Progenitor cell of endocrine pancreas (in vitro differentiated cells): Measurements from ENCODE around the gene DHODH. TPM values are rescaled to one million over a fixed set of nuclear protein-coding genes. Genes with fewer than 3 reads are reported as not detected.
"Not testable (repeated sequence)": the region's sequence is repeated elsewhere in the genome, so short reads cannot be mapped to it uniquely, and the experiment has no call there.

Experiments used
- DNase-seq: peaks from one replicate; pipeline ENCODE4 v3.0.0; 2021; ENCODE audit warnings: low spot score; ENCODE audit not compliant: unreplicated experiment
- H3K27ac Mint-ChIP-seq: 2 replicates; pipeline ENCODE4 v1.8.0; 2021; ENCODE audit warnings: mild to moderate bottlenecking, moderate library complexity, mixed read lengths
- H3K27me3 Mint-ChIP-seq: 2 replicates; pipeline ENCODE4 v1.8.0; 2021; ENCODE audit warnings: mixed read lengths
- H3K36me3 Mint-ChIP-seq: 2 replicates; pipeline ENCODE4 v1.8.0; 2022; ENCODE audit warnings: mixed read lengths; ENCODE audit not compliant: insufficient read depth
- H3K4me1 Mint-ChIP-seq: 2 replicates; pipeline ENCODE4 v1.8.0; 2021; ENCODE audit warnings: low read depth, mixed read lengths
- H3K4me3 Mint-ChIP-seq: 2 replicates; pipeline ENCODE4 v1.8.0; 2021; ENCODE audit warnings: low read depth, mild to moderate bottlenecking, moderate library complexity, mixed read lengths
- H3K9me3 Mint-ChIP-seq: 2 replicates; pipeline ENCODE4 v1.8.0; 2021; ENCODE audit warnings: low read depth, mixed read lengths
- CTCF ChIP-seq: fragments of 200-600 bp; sonication (generic); IDR thresholded peaks from one replicate; pipeline ENCODE4 v1.5.0; 2021; ENCODE audit warnings: antibody characterized with exemption, mild to moderate bottlenecking; ENCODE audit not compliant: unreplicated experiment
- total RNA-seq: library from RNA; stranded (reverse); gene quantifications from 2 replicates; pipeline ENCODE4 v1.2.1, GENCODE V29; 2021

DHODH gene
- total RNA-seq, 1 donor from 2014 or later: 13.4 TPM

GRCh38 chr16:71985262-71985974 lies 23.1 kb upstream of the DHODH start:
- no peaks in the 10 kb centered on the region for H3K9me3 Mint-ChIP-seq
- H3K27ac Mint-ChIP-seq: no peak overlapping the region

DNA sequence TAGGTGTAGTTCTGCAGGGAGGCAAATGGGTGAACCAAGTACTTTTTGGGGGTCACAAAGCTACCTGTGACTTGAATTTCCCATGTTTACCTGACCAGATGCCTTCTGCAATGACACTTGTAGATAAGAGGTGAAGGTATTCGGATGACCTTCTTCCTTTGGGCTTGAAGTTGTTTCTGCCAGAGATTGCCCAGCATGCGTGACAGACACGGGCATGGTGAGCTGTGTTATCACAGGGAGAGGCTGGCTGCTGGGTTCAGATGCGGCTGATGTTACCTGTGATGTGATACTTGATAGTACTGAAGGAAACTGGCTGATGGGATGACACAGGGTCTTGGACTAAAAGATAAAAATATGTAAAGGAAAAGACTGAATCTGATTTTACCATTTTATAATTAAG lies 22.4 kb upstream of the DHODH start:
- Mint-ChIP-seq H3K4me3 (no peak overlapping the region), H3K27ac (no peak overlapping the region)
- no peak for TF ChIP-seq CTCF

More at GRCh38 chr16:71985262-71985974, 23.1 kb upstream of the DHODH start:
- Mint-ChIP-seq H3K36me3 (no peaks in the 10 kb centered on the region), H3K4me1 (peaks cover 2% of the 10 kb centered on the region), H3K4me3 (no peak overlapping the region), H3K27me3 (peaks cover 8% of the 10 kb centered on the region)
- DNase-seq: no peak
- no peak for TF ChIP-seq CTCF

DNA sequence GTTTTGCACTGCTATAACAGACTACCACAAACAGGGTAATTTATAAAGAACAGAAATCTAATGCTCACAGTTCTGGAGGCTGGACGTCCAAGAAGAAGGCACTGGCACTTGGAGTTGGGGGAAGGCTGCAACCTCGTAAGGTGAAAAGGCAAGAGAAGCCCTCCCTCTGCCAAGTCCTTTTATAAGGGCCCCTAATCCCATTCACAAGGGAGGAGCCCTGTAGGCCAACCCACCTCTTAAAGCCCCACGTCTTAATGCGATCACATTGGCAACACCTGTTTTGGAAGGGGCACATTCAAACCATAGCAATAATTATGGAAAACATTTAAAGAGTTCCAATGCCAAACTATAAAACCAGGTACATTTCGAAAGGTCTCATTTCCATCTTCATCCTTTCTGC lies 13.5 kb upstream of the DHODH start:
- no peaks in the 10 kb centered on the region for H3K36me3 Mint-ChIP-seq
- H3K4me3 Mint-ChIP-seq: no peak overlapping the region
- no peak overlapping the region for H3K27ac Mint-ChIP-seq
- H3K4me1 Mint-ChIP-seq: peaks cover 6% of the 10 kb centered on the region
- H3K9me3 Mint-ChIP-seq: no peaks in the 10 kb centered on the region
- no peak for TF ChIP-seq CTCF
- H3K27me3 Mint-ChIP-seq: no peaks in the 10 kb centered on the region
- no peak for DNase-seq

More for the DNA sequence above, 22.4 kb upstream of the DHODH start:
- no peak for DNase-seq
- no peaks in the 10 kb centered on the region for H3K9me3 Mint-ChIP-seq
- peaks cover 2% of the 10 kb centered on the region for H3K4me1 Mint-ChIP-seq
- H3K36me3 Mint-ChIP-seq: no peaks in the 10 kb centered on the region
- peaks cover 6% of the 10 kb centered on the region for H3K27me3 Mint-ChIP-seq

- H3K4me3 Mint-ChIP-seq, H3K27me3 Mint-ChIP-seq, H3K36me3 Mint-ChIP-seq, DNase-seq, H3K4me1 Mint-ChIP-seq, H3K9me3 Mint-ChIP-seq, H3K27ac Mint-ChIP-seq: not testable (repeated sequence)
Observed at GRCh38 chr16:71997578-71997977, 11.0 kb upstream of the DHODH start.

GRCh38 chr16:72001180-72001874 lies 7.2 kb upstream of the DHODH start:
- Mint-ChIP-seq H3K9me3 (no peaks in the 10 kb centered on the region), H3K27ac (no peak overlapping the region), H3K4me1 (peaks cover 8% of the 10 kb centered on the region), H3K27me3 (no peaks in the 10 kb centered on the region), H3K36me3 (no peaks in the 10 kb centered on the region), H3K4me3 (no peak overlapping the region)
- no peak for DNase-seq
- no peak for TF ChIP-seq CTCF
